ENCODE data around the gene CADM2. TPM values are rescaled to one million over a fixed set of nuclear protein-coding genes. Genes with fewer than 3 reads are reported as not detected.

Gene CADM2
- total RNA-seq, 1 experiment from 2014 or later, result 0.64 TPM

- no peaks in the 10 kb centered on the region for H3K4me1 ChIP-seq (ENCODE audit: control insufficient read depth, insufficient read depth, low read length)
- no TSS peak for BruUV-seq (replicated peaks)
- intact Hi-C loops (cut with micrococcal nuclease; ENCODE audit: unreplicated experiment) (no loop called here), in situ Hi-C loops (cut with HindIII; ENCODE audit: low pct_unique_long_range_greater_than_20kb, low sequenced_read_pairs) (no loop called here)
- CTCF ChIA-PET, result no interaction called here
- no peak overlapping the region for H3K4me3 ChIP-seq (ENCODE audit: low read depth in 2 of 2, low read length in 2 of 2)
- no peaks in the 10 kb centered on the region for H3K27me3 ChIP-seq (ENCODE audit: control insufficient read depth, insufficient read depth, low read length)
- DNase-seq (ENCODE audit: low read depth, low spot score) (no peak), ATAC-seq (no peak)
- H3K36me3 ChIP-seq (ENCODE audit: control insufficient read depth, insufficient read depth, low read length), result no peaks in the 10 kb centered on the region
- POLR2A ChIA-PET, result no interaction called here
- H3K27ac ChIP-seq (ENCODE audit: low read length), result no peak overlapping the region
- no peak for TF ChIP-seq REST (IDR thresholded peaks at IDR 0.05; ENCODE audit: insufficient read depth in 1 of 2, low read depth in 2 of 2, low read length in 1 of 2)
- no peak for TF ChIP-seq CTCF (IDR thresholded peaks at IDR 0.05)
- TF ChIP-seq POLR2AphosphoS5 (IDR thresholded peaks at IDR 0.05; ENCODE audit: low read depth, low read length), result no peak
- TF ChIP-seq SIN3A (IDR thresholded peaks at IDR 0.05; ENCODE audit: borderline replicate concordance, insufficient read depth, low read depth, low read length), result no peak
- TF ChIP-seq TCF7L2 (IDR thresholded peaks at IDR 0.05; ENCODE audit: low read depth, low read length), result no peak
- H3K9me3 ChIP-seq (ENCODE audit: control insufficient read depth, insufficient read depth, low read depth, low read length), result no peaks in the 10 kb centered on the region
Measured at GRCh38 chr3:85681906-85682305, 723.1 kb downstream of the CADM2 start.

- POLR2A ChIA-PET, result no interaction called here
- BruUV-seq (replicated peaks), result no TSS peak
Measured at GRCh38 chr3:85691196-85691595, 732.4 kb downstream of the CADM2 start.

More at GRCh38 chr3:85691196-85691595, 732.4 kb downstream of the CADM2 start:
- CTCF ChIA-PET, result no interaction called here
- no peaks in the 10 kb centered on the region for H3K36me3 ChIP-seq (ENCODE audit: control insufficient read depth, insufficient read depth, low read length)
- H3K27ac ChIP-seq (ENCODE audit: low read length), result no peak overlapping the region
- no peaks in the 10 kb centered on the region for H3K27me3 ChIP-seq (ENCODE audit: control insufficient read depth, insufficient read depth, low read length)
- H3K4me3 ChIP-seq (ENCODE audit: low read depth in 2 of 2, low read length in 2 of 2), result no peak overlapping the region
- no peaks in the 10 kb centered on the region for H3K4me1 ChIP-seq (ENCODE audit: control insufficient read depth, insufficient read depth, low read length)
- H3K9me3 ChIP-seq (ENCODE audit: control insufficient read depth, insufficient read depth, low read depth, low read length), result no peaks in the 10 kb centered on the region
- no peak for TF ChIP-seq TCF7L2 (IDR thresholded peaks at IDR 0.05; ENCODE audit: low read depth, low read length)
- no peak for TF ChIP-seq CTCF (IDR thresholded peaks at IDR 0.05)
- TF ChIP-seq REST (IDR thresholded peaks at IDR 0.05; ENCODE audit: insufficient read depth in 1 of 2, low read depth in 2 of 2, low read length in 1 of 2), result no peak
- ATAC-seq (no peak), DNase-seq (ENCODE audit: low read depth, low spot score) (no peak)
- in situ Hi-C loops (cut with HindIII; ENCODE audit: low pct_unique_long_range_greater_than_20kb, low sequenced_read_pairs) (no loop called here), intact Hi-C loops (cut with micrococcal nuclease; ENCODE audit: unreplicated experiment) (no loop called here)
